T-helper 2 cell treated with Interferon-gamma antibody and Interleukin-4, amounts not matched to agents 5 μg/mL and 100 μg/mL, for 36 hours (primary cell): ENCODE measurements around the gene GRM5.
A peak's percentile ranks its signal among the peaks of the same experiment; 100 is the strongest.
"Not testable (repeated sequence)": the region's sequence is repeated elsewhere in the genome, so short reads cannot be mapped to it uniquely, and the experiment has no call there.

Experiments used
- DNase-seq: peaks from one replicate; pipeline ENCODE4 v3.0.0; 2021; ENCODE audit warnings: low spot score
- H3K27ac Mint-ChIP-seq: one replicate; pipeline ENCODE4 v1.8.0; 2021; ENCODE audit warnings: mild to moderate bottlenecking, mixed read lengths
- H3K27me3 Mint-ChIP-seq: one replicate; pipeline ENCODE4 v1.8.0; 2021; ENCODE audit warnings: low read depth, mixed read lengths
- H3K36me3 Mint-ChIP-seq: one replicate; pipeline ENCODE4 v1.8.0; 2021; ENCODE audit warnings: low read depth, mixed read lengths
- H3K4me1 Mint-ChIP-seq: one replicate; pipeline ENCODE4 v1.8.0; 2021; ENCODE audit warnings: low read depth, mixed read lengths
- H3K4me3 Mint-ChIP-seq: one replicate; pipeline ENCODE4 v1.8.0; 2022; ENCODE audit warnings: mild to moderate bottlenecking, moderate library complexity, mixed read lengths
- H3K9me3 Mint-ChIP-seq: one replicate; pipeline ENCODE4 v1.8.0; 2021; ENCODE audit warnings: mixed read lengths

Gene GRM5

DNA sequence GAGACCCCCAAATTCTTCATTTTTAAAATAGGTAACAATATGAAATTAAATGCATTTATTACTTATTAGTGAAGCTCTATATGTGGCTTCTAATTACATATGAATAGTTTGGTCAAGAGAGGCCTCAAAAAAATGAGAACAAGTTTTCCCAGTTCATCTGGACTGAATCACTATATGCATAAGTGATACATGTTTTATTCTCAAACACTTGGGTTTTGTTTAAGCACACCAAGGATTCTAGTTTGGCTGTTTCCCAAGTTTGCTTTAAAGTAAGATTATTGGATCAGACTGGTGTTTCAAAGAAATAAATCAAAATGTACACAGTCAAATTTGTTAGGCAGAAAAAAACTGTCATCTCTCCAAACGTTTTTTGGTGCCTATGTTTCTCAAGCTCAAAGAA lies 136.1 kb downstream of the GRM5 start:
- DNase-seq, H3K4me3 Mint-ChIP-seq, H3K27ac Mint-ChIP-seq, H3K4me1 Mint-ChIP-seq, H3K27me3 Mint-ChIP-seq, H3K9me3 Mint-ChIP-seq, H3K36me3 Mint-ChIP-seq: not testable (repeated sequence)

DNA sequence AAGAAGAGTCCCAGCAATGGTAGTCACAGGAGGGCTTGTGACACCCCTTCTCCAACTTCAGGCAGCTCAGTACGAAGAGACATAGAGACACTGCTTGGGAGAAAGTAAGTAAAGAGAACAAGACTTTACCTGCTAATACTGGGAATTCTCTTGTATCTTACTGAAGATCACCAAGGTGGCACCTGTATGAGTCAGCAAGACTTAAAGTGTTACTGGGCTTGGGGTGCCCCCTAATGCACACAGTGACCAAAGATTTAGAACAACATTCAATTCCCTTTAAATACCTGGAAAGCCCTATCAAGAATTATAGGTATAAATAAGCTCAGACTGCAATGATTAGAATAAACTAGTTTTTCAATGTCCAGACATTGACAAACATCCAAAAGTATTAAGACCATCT lies 148.7 kb downstream of the GRM5 start:
- H3K4me1 Mint-ChIP-seq, H3K27me3 Mint-ChIP-seq: not testable (repeated sequence)

DNA sequence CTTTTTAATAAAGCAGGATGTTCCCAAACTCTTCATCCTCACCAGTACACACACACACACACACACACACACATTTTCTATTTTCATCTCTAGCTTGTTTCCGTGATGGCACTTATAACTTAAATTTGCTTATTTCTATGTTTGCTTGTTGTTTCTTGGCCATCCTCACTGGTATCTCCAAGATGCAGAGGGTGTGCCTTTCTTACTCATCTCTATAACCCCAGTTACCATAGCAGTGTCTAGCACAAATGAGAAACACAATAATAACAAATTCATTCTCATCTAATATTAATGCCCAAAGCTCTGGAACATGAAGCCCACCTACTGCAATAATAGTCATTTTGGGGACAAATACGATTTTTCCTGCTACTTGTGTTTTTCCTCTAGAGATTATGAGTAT lies 156.3 kb downstream of the GRM5 start:
- no peaks in the 10 kb centered on the region for H3K27me3 Mint-ChIP-seq

More for the DNA sequence above, 148.7 kb downstream of the GRM5 start:
- not testable (repeated sequence) for H3K4me3 Mint-ChIP-seq, H3K36me3 Mint-ChIP-seq, DNase-seq, H3K27ac Mint-ChIP-seq, H3K9me3 Mint-ChIP-seq

DNA sequence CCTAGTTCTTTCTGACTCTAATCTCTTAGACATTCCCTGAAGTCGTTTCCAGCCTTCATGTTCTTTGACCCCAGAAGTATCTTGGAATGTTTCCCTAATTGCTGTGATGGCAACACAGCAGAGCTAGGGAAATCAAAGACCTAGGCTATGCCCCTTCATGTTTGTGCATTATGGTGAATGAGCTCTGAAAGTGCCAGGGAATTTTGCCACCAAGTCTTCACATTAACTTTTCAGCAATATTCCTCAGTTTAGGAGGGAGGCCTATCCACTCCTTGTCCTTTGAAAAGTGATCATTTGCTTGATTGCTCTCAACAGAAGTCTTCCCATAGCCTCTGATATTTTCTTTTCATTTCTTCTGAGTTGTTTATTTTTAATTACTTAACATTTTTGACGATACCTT lies 164.3 kb downstream of the GRM5 start:
- not testable (repeated sequence) for H3K36me3 Mint-ChIP-seq, H3K4me1 Mint-ChIP-seq, DNase-seq, H3K4me3 Mint-ChIP-seq, H3K9me3 Mint-ChIP-seq, H3K27me3 Mint-ChIP-seq, H3K27ac Mint-ChIP-seq

More for the DNA sequence above, 156.3 kb downstream of the GRM5 start:
- no peaks in the 10 kb centered on the region for H3K4me1 Mint-ChIP-seq
- H3K36me3 Mint-ChIP-seq: no peaks in the 10 kb centered on the region
- no peak for DNase-seq
- H3K27ac Mint-ChIP-seq: no peak overlapping the region
- no peaks in the 10 kb centered on the region for H3K9me3 Mint-ChIP-seq
- H3K4me3 Mint-ChIP-seq: no peak overlapping the region

DNA sequence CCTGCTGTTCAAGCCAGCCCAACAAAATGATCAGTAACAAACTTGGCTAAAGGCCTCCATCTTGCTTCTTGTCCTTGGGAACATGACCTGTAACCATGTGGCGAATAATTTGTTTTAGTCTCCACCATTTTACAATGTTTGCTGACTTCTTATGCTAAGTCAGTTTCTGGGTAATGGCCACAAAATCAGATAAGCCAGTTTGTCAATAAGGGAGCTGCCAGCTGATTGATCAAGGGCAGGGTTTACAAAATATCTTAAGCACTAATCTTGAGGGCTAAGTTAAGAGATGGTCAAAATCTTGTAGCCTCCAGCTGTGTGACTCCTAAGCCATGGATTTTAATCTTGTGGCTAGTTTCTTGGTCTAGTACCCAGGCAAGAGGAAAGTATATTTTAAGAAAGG lies 176.9 kb downstream of the GRM5 start:
- DNase-seq, H3K4me1 Mint-ChIP-seq, H3K27me3 Mint-ChIP-seq, H3K4me3 Mint-ChIP-seq, H3K27ac Mint-ChIP-seq, H3K36me3 Mint-ChIP-seq: not testable (repeated sequence)
- H3K9me3 Mint-ChIP-seq: peaks cover 13% of the 10 kb centered on the region

DNA sequence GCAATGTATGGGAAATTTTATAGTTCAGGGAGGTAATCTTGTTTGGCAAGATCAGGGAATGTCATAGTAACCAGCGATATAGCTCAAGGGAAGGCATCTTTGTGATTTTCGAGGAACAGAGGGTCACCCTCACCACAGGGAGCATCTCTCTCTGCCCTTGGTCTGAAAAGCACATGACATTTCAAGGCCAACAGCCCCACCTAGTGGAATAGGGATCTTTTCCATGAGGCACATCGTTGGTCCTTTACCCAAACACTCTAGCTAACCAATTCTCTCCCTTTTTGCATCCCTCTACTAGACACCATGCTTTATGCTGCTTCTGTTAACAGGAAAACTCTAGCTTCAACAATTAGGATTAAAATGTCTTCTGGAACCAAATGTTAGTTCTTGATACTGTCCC lies 179.0 kb downstream of the GRM5 start:
- H3K4me3 Mint-ChIP-seq: no peak overlapping the region
- no peak overlapping the region for H3K27ac Mint-ChIP-seq
- H3K36me3 Mint-ChIP-seq: peaks cover 2% of the 10 kb centered on the region
- peaks cover 13% of the 10 kb centered on the region for H3K9me3 Mint-ChIP-seq
- peak; percentile 5 for DNase-seq
- H3K27me3 Mint-ChIP-seq: no peaks in the 10 kb centered on the region
- no peaks in the 10 kb centered on the region for H3K4me1 Mint-ChIP-seq

DNA sequence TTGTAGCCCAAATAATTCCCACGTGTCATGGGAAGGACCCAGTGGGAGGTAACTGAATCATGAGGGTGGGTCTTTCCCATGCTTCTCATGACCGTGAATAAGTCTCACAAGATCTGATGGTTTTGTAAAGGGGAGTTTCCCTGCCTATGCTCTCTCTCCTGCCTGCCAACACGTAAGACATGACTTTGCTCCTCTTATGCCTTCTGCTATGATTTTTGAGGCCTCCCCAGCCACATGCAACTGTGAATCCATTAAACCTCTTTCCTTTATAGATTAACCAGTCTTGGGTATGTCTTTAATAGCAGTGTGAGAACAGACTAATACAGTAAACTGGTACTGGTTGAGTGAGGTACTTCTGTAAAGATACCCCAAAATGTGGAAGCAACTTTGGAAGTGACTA lies 183.0 kb downstream of the GRM5 start:
- H3K27ac Mint-ChIP-seq, H3K4me1 Mint-ChIP-seq, H3K27me3 Mint-ChIP-seq, H3K36me3 Mint-ChIP-seq, DNase-seq, H3K4me3 Mint-ChIP-seq: not testable (repeated sequence)
- peaks cover 13% of the 10 kb centered on the region for H3K9me3 Mint-ChIP-seq

DNA sequence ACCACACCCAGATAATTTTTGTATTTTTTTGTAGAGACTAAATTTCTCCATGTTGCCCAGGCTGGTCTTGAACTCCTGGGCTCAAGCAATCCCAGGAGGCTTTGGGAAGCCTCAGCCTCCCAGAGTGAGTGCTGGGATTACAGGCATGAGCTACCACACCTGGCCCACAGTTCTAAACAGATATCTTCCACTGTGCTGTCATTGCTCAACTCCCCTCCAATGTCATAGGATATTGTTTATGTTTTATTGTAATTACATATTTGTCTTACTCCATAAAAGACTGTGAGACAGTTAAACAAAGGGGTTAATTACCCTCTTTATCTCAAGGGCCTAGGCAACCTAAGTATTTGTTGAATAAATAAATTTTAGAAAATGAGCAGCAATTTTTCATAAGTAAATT lies 204.2 kb downstream of the GRM5 start:
- Mint-ChIP-seq H3K27ac (no peak overlapping the region), H3K27me3 (no peaks in the 10 kb centered on the region), H3K36me3 (no peaks in the 10 kb centered on the region), H3K4me1 (no peaks in the 10 kb centered on the region), H3K9me3 (no peaks in the 10 kb centered on the region), H3K4me3 (no peak overlapping the region)
- no peak for DNase-seq

DNA sequence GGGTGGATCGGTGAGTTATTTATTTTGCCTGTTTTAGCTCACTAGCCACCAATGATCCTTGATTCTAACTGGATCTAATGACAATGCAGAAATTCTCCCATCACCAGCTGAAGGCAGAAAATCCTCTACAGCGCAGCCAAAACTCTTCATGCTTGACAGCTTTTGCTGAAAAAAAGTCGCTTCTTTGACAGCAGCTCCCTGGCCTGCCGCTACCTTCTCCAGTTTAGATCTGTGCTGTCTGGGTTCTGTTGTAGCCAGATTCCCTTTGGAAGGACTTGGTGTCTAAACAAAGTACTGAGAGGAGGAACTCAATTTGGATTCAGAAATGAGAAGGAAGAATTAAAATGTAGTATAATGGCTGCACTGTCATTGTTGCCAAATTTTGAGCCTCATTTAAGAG lies 205.4 kb downstream of the GRM5 start:
- H3K27ac Mint-ChIP-seq, H3K4me1 Mint-ChIP-seq, H3K9me3 Mint-ChIP-seq, H3K36me3 Mint-ChIP-seq, DNase-seq, H3K4me3 Mint-ChIP-seq, H3K27me3 Mint-ChIP-seq: not testable (repeated sequence)

DNA sequence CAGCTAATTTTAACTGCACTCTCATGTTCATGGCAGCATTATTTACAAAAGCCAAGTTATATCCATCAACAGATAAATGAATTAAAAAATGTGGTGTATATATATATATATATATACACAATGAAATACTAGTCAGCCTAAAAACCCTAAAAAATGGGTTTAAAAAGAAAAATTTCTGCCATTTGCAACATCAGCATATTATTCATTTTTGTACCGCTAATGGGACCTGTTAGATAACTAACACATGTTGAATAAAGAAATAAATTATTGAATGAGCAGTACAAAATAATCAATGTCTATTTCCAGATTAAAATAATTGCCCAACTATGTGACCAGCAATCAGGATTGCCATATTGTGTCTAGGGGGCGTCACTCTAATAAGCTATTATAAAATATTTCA lies 211.8 kb downstream of the GRM5 start:
- H3K4me3 Mint-ChIP-seq, DNase-seq, H3K36me3 Mint-ChIP-seq, H3K27ac Mint-ChIP-seq, H3K27me3 Mint-ChIP-seq, H3K9me3 Mint-ChIP-seq, H3K4me1 Mint-ChIP-seq: not testable (repeated sequence)

DNA sequence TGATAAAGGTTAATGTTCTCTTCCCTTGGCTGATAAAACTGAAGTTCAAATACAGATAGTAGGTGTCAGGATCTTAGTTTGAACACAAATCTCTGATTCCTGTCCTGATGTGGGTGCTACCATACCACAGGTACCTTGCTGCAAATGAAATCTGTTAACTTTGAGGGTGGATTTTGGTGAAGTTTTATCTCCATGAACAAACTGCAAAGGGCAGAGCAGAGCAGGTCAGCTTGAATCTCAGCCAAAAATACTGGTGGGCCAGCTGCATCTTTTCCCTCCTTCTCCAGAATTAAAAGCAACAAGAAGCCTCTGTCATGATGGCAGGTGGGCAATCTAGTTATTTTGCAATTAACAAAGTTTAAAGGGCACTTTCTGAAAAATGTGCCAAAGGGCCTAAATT lies 214.2 kb downstream of the GRM5 start:
- H3K9me3 Mint-ChIP-seq, H3K4me3 Mint-ChIP-seq, H3K36me3 Mint-ChIP-seq, H3K27ac Mint-ChIP-seq, H3K4me1 Mint-ChIP-seq, H3K27me3 Mint-ChIP-seq, DNase-seq: not testable (repeated sequence)

DNA sequence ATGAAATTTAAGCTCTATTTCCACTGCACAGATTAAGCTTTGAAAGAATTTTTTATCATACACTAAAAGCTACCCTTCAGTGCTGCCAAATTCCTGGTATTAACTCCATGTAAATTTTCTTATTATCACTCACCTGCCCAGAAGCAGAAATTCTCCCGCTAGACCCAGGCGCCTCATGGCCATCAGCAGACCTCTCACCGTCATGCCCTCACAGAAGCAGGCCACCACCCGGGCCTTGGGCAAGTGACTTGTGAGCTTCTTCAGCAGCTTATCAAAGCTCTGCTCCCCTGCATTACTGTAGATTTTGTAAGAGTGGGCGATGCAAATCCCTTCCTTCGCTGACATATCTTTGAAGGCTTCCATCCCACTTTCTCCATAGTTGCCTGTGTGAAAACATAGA lies 216.0 kb downstream of the GRM5 start:
- not testable (repeated sequence) for H3K4me3 Mint-ChIP-seq, H3K36me3 Mint-ChIP-seq, H3K9me3 Mint-ChIP-seq, DNase-seq, H3K27me3 Mint-ChIP-seq, H3K27ac Mint-ChIP-seq
- H3K4me1 Mint-ChIP-seq: peaks cover 11% of the 10 kb centered on the region

DNA sequence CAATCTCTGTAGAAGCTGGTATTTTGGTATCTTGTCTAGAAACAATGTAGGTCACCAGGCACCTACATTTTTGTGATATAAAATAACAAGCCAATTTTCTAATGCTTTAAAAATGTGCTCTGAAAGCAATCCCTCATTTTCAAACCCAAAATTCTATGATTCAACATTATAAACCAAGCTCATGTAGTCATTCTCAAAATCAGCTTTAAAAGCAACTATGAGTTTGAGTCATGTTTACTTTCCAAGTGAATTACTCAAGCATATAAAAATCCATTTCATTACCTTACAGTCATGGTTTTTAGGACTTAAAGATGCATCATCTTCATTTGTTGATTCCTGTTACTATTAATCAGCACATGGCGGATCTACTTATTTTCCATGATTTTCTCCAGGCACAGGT lies 216.4 kb downstream of the GRM5 start:
- no peak overlapping the region for H3K27ac Mint-ChIP-seq
- peaks cover 8% of the 10 kb centered on the region for H3K27me3 Mint-ChIP-seq
- H3K36me3 Mint-ChIP-seq: no peaks in the 10 kb centered on the region
- H3K4me3 Mint-ChIP-seq: no peak overlapping the region
- no peaks in the 10 kb centered on the region for H3K9me3 Mint-ChIP-seq
- peaks cover 15% of the 10 kb centered on the region for H3K4me1 Mint-ChIP-seq
- DNase-seq: no peak

DNA sequence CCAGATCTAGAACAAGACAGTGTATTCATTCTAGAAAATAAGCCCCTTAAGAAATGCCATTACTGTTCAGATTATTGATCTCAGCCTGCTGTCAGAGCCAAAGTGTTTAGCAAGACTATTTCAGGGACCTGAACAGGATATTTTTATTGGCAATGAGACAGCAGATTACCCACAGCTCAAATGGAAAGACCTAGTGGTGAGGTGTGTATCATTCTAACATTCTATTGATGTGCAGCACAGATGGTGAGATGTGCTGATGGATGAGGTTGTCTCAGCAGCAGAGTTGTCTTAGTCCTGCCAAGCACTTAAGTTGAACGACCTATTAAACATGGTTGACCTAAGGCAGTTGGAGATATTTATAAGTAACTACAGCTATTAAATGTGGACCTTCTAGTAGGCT lies 219.5 kb downstream of the GRM5 start:
- peaks cover 38% of the 10 kb centered on the region for H3K4me1 Mint-ChIP-seq
- not testable (repeated sequence) for H3K27ac Mint-ChIP-seq, H3K4me3 Mint-ChIP-seq, DNase-seq, H3K9me3 Mint-ChIP-seq, H3K36me3 Mint-ChIP-seq
- H3K27me3 Mint-ChIP-seq: peaks cover 10% of the 10 kb centered on the region

DNA sequence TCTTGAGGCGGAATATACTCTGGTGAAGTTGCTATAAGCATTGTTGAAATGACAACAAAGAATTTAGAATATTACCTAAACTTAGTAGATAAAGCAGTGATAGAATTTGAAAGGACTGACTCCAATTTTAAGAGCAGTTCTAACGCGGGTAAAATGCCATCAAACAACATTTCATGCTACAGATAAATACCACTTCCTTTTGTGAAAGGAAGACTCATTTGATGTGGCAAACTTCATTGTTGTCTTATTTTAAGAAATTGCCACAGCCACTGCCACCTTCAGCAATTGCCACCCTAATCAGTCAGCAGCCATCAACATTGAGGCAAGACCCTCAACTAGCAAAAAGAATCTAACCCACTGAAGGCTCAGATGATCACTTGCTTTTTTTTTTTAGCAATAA lies 220.8 kb downstream of the GRM5 start:
- H3K9me3 Mint-ChIP-seq, DNase-seq, H3K36me3 Mint-ChIP-seq: not testable (repeated sequence)
- peaks cover 47% of the 10 kb centered on the region for H3K4me1 Mint-ChIP-seq
- H3K27ac Mint-ChIP-seq: peak overlapping the region; percentile 87
- peak overlapping the region; percentile 57 for H3K4me3 Mint-ChIP-seq
- peaks cover 13% of the 10 kb centered on the region for H3K27me3 Mint-ChIP-seq
